RWPE2 (cell line): ENCODE measurements around the gene DDX59.

ENCODE experiments used
- ATAC-seq: fragments of 200-7000 bp; cut with Tn5 transposase; 3 replicates; pipeline ENCODE4 v1.9.1; 2021; ENCODE audit warnings: low read depth
- DNase-seq: peaks from one replicate; pipeline ENCODE4 v3.0.0-alpha.2; 2020; ENCODE audit warnings: low spot score
- H3K27ac ChIP-seq: fragments of 450-650 bp; 2 replicates; pipeline ENCODE4 v1.5.1; 2017; ENCODE audit warnings: mild to moderate bottlenecking; ENCODE audit not compliant: poor library complexity, severe bottlenecking
- H3K27me3 ChIP-seq: fragments of 250-450 bp; sonication (Bioruptor Pico); 2 replicates; pipeline ENCODE4 v1.5.1; 2021; ENCODE audit warnings: mild to moderate bottlenecking, moderate library complexity; ENCODE audit not compliant: insufficient read depth, poor library complexity, severe bottlenecking
- H3K36me3 ChIP-seq: fragments of 250-450 bp; sonication (Bioruptor Pico); 2 replicates; pipeline ENCODE4 v1.5.1; 2020; ENCODE audit warnings: low read depth, mild to moderate bottlenecking, moderate library complexity
- H3K4me1 ChIP-seq: fragments of 250-450 bp; sonication (Bioruptor Pico); 2 replicates; pipeline ENCODE4 v1.5.1; 2021; ENCODE audit warnings: mild to moderate bottlenecking, moderate library complexity; ENCODE audit not compliant: insufficient read depth, poor library complexity, severe bottlenecking
- H3K4me3 ChIP-seq: fragments of 250-450 bp; sonication (Bioruptor Pico); 2 replicates; pipeline ENCODE4 v1.5.1; 2021; ENCODE audit warnings: mild to moderate bottlenecking, moderate library complexity; ENCODE audit not compliant: severe bottlenecking
- H3K9me3 ChIP-seq: fragments of 250-450 bp; sonication (Bioruptor Pico); 2 replicates; pipeline ENCODE4 v1.5.1; 2021; ENCODE audit warnings: mild to moderate bottlenecking, moderate library complexity; ENCODE audit not compliant: severe bottlenecking
- TF ChIP-seq, protein P1 (sequence below): fragments of 450-650 bp; IDR thresholded peaks from one replicate; pipeline ENCODE4 v1.5.1; 2017; ENCODE audit warnings: mild to moderate bottlenecking, moderate library complexity; ENCODE audit not compliant: poor library complexity, severe bottlenecking

DDX59 gene

DNA sequence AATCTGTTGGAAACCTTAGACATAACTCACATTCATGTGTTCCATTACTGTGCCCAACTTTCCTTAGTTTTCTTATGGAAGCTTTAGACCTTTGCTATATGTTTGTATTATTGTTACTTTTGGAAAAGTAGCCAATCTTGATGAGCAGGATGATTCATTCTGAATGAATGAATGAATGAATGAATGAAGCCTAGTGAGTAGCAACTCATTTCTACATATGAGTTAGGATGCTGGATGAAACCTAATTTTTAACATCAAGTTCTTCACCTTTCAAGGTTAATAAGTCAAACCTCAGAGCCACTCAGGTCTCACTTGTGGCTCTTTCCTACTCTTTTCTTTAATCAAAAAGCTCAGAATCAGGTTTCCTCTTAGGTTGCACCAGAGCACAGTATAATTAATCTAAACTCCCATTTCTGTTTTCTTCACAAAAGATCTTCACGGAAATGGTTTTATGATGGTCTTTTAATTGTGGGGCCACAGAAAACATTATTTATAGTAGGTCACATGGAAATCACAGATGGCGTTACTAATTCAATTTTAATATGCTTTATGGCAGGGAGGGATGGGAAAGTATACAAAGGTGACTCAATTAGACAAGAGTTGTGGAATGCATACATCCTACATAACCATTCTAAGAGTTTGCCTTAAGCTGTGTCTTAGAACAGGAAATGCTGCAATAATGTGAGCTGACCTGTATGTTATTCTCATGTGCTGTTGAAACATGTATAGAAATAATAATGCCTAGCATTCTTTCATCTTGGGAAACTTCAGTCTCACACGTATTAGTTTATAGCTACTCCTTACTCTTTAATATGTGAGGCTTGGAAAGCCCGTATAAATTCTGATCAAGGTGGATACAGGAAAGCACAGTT lies 4.5 kb upstream of the DDX59 start:
- Histone ChIP-seq H3K9me3 (no peaks in the 10 kb centered on the region), H3K4me3 (no peak overlapping the region), H3K4me1 (peaks cover 42% of the 10 kb centered on the region), H3K27ac (peak overlapping the region; percentile 99), H3K36me3 (no peaks in the 10 kb centered on the region), H3K27me3 (no peaks in the 10 kb centered on the region)
- TF ChIP-seq, protein P1, sequence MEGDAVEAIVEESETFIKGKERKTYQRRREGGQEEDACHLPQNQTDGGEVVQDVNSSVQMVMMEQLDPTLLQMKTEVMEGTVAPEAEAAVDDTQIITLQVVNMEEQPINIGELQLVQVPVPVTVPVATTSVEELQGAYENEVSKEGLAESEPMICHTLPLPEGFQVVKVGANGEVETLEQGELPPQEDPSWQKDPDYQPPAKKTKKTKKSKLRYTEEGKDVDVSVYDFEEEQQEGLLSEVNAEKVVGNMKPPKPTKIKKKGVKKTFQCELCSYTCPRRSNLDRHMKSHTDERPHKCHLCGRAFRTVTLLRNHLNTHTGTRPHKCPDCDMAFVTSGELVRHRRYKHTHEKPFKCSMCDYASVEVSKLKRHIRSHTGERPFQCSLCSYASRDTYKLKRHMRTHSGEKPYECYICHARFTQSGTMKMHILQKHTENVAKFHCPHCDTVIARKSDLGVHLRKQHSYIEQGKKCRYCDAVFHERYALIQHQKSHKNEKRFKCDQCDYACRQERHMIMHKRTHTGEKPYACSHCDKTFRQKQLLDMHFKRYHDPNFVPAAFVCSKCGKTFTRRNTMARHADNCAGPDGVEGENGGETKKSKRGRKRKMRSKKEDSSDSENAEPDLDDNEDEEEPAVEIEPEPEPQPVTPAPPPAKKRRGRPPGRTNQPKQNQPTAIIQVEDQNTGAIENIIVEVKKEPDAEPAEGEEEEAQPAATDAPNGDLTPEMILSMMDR: no peak
- DNase-seq: no peak
- ATAC-seq: peak; percentile 66

DNA sequence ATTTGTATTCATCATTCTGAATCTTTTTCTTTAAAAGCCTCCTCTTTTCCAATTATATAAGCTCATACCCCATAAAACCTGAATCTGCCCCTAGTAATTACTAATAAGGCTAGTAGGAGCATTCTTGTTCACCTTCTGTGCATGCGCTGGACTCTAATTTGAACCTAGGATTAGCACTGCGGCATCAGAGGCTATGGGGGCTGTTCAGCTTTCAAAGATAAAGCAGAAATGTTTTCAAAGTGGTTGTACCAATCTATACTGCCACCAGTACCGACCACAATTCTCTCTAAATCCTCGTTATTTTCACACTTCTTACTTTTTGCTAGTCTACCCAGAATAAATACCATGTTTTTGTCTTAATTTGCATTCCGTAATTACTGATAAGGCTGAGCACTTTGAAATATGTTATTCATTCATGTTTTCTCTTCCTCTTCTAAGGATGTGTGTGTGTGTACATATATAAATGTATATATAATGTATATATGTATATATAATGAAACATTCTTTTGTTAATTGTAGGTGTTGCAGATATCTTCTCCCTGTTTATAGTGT lies 1.6 kb upstream of the DDX59 start:
- Histone ChIP-seq H3K27ac (peak overlapping the region; percentile 99), H3K9me3 (no peaks in the 10 kb centered on the region), H3K27me3 (no peaks in the 10 kb centered on the region), H3K4me1 (peaks cover 52% of the 10 kb centered on the region), H3K36me3 (peaks cover 16% of the 10 kb centered on the region), H3K4me3 (no peak overlapping the region)
- no peak for DNase-seq
- no peak for ATAC-seq
- TF ChIP-seq, protein P1: no peak

DNA sequence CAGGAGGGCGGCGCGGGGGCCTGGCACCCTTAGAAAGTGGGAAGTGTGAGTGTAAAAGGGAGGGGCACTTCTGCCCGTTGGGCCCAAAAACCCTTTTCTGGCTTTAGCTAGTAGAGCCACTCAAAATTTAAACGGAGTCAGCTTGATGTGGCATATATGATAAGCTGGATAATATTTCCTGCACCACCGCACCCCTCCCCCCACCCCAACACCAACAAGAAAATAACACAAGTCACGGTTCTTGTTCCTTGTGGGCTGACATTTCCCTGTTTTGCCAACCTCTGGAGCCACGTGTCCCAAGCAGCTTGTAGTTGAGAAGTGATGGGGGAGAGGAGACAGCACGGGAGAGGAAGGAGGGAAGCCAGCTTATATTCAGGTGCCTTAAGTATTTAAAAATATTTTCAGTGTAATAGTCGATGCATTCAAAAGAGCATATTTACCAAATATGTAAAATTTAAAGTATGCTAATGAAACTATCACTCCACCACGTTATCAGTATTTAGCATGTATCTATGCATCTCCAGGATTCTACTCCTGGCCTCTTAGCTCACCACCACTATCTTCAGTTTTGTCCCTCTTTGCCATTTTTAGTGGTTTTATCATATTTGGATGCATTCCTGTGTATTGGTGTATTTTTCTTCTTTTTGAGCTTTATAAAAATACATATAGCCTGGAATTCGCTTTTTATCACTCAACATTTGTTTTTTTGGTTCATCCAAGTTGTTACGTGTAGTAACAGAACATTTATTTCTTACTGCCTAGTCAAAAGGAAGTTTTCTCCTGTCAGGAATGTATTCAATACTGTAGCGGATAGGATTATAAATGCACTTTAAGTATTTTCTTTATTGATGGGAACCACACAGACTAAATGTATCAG lies 773 bp upstream of the DDX59 start:
- Histone ChIP-seq H3K9me3 (no peaks in the 10 kb centered on the region), H3K4me3 (peak overlapping the region; percentile 62), H3K27me3 (no peaks in the 10 kb centered on the region), H3K36me3 (peaks cover 24% of the 10 kb centered on the region), H3K27ac (peak overlapping the region; percentile 99), H3K4me1 (peaks cover 53% of the 10 kb centered on the region)
- ATAC-seq (0 out of 3 replicates have a peak, but pooled peaks have one; percentile 0), DNase-seq (no peak)
- TF ChIP-seq, protein P1: no peak

DNA sequence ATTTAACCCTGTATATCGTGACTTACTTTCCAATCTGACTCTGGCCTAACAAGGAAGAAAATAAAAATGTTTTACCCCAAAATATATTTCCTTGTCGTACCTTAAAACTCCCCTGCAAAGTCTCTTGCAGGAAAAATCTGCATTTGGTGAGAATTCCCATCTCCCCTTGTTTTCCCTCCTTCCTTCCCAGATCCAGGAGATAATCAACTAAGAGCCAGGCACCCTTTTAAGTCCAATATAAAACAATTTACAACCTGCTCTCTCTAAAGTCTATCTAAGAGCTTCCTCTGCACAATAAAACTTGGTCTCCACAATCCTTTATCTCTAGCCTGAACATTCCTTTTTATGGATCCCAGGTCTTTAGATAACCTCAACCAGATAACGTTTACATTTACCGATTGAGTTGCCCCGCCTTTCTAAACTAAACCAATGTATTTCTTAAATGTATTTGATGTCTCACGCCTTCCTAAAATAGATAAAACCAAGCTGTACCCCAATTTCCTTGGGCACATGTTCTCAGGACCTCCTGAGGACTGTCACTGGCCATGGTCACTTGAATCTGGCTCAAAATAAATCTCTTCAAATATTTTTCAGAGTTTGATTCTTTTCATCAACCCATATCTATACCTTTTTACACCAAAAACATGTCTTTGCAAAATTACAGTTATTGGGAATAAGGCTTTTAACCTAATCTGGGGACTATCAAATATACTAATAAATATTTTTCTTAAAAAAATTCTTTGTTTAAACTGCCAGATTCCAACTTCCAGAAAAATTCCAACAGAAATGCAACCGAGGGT lies 993 bp downstream of the DDX59 start:
- H3K27ac ChIP-seq: peak overlapping the region; percentile 99
- DNase-seq: no peak
- H3K4me3 ChIP-seq: peak overlapping the region; percentile 62
- TF ChIP-seq, protein P1: no peak
- H3K36me3 ChIP-seq: peaks cover 39% of the 10 kb centered on the region
- H3K9me3 ChIP-seq: no peaks in the 10 kb centered on the region
- peaks cover 42% of the 10 kb centered on the region for H3K4me1 ChIP-seq
- no peaks in the 10 kb centered on the region for H3K27me3 ChIP-seq
- ATAC-seq: no peak
